Panc1 (cell line): Measurements from ENCODE around the gene NUP153. TPM values are rescaled to one million over a fixed set of nuclear protein-coding genes. Genes with fewer than 3 reads are reported as not detected.

Source experiments
- ATAC-seq: fragments of 200-7000 bp; cut with Tn5 transposase; 2 replicates; pipeline ENCODE4 v1.9.1; 2020; ENCODE audit warnings: mild to moderate bottlenecking, moderate library complexity
- BruUV-seq: library from RNA; stranded (reverse); fragments of 400-500 nt; replicated peaks from 2 replicates; lab custom pipeline; 2021; lab: Mats Ljungman, UMichigan
- CTCF ChIA-PET: fragments of 300-600 bp; sonication (Branson Sonifier 250); formaldehyde crosslinking; loops from one replicate; lab custom pipeline; 2022; ENCODE audit warnings: antibody characterized with exemption; lab: Charles Lee
- POLR2A ChIA-PET: fragments of 300-600 bp; sonication (Branson Sonifier 250); formaldehyde crosslinking; loops from one replicate; lab custom pipeline; 2022; ENCODE audit warnings: antibody characterized with exemption; lab: Charles Lee
- DNase-seq: peaks from one replicate; pipeline ENCODE4 v3.0.0-alpha.2; 2010; ENCODE audit warnings: low read depth, low spot score
- H3K27ac ChIP-seq: 2 replicates; pipeline ENCODE4 v1.5.1; 2011; ENCODE audit warnings: mild to moderate bottlenecking, low read length, inconsistent platforms
- H3K27me3 ChIP-seq: fragments of 200-500 bp; sonication (Bioruptor generic); 2 replicates; pipeline ENCODE4 v1.6.0; 2014; ENCODE audit warnings: low read length, inconsistent platforms; ENCODE audit not compliant: control insufficient read depth, insufficient read depth
- H3K36me3 ChIP-seq: fragments of 200-500 bp; sonication (Bioruptor generic); 2 replicates; pipeline ENCODE4 v1.5.1; 2014; ENCODE audit warnings: inconsistent platforms, mild to moderate bottlenecking, low read length, moderate library complexity; ENCODE audit not compliant: control insufficient read depth, insufficient read depth
- H3K4me1 ChIP-seq: 2 replicates; pipeline ENCODE4 v1.5.1; 2011; ENCODE audit warnings: inconsistent platforms, mild to moderate bottlenecking, low read length, moderate library complexity; ENCODE audit not compliant: control insufficient read depth, insufficient read depth
- H3K4me3 ChIP-seq, 2 experiments: 2 replicates each; pipeline ENCODE4 v1.5.1; 2011 to 2012; ENCODE audit warnings: low read depth in 2 of 2, low read length in 2 of 2, mild to moderate bottlenecking in 2 of 2, inconsistent platforms in 1 of 2, moderate library complexity in 1 of 2
- H3K9me3 ChIP-seq: fragments of 200-500 bp; sonication (Bioruptor generic); 2 replicates; pipeline ENCODE4 v1.5.1; 2014; ENCODE audit warnings: low read depth, mild to moderate bottlenecking, inconsistent platforms, low read length, moderate library complexity; ENCODE audit not compliant: control insufficient read depth, insufficient read depth
- POLR2AphosphoS5 ChIP-seq: IDR thresholded peaks from 2 replicates; pipeline ENCODE4 v1.6.1; 2012; ENCODE audit warnings: mild to moderate bottlenecking, low read depth, low read length, moderate library complexity
- REST ChIP-seq, 2 experiments: IDR thresholded peaks; 2 replicates each; pipeline ENCODE4 v1.6.1; 2011 to 2012; ENCODE audit warnings: low read depth in 2 of 2, control low read depth in 1 of 2, low read length in 1 of 2, mild to moderate bottlenecking in 1 of 2, moderate library complexity in 1 of 2; ENCODE audit not compliant: insufficient read depth in 1 of 2
- SIN3A ChIP-seq: IDR thresholded peaks from 2 replicates; pipeline ENCODE4 v1.6.1; 2012; ENCODE audit warnings: low read depth, mild to moderate bottlenecking, low read length, moderate library complexity, borderline replicate concordance; ENCODE audit not compliant: insufficient read depth
- TCF7L2 ChIP-seq: IDR thresholded peaks from 2 replicates; pipeline ENCODE4 v1.6.1; 2011; ENCODE audit warnings: mild to moderate bottlenecking, low read depth, low read length, inconsistent platforms
- in situ Hi-C: cut with HindIII; loops from 2 replicates; pipeline ENCODE4 v1.10.0; 2016; ENCODE audit warnings: low sequenced_read_pairs, low pct_unique_long_range_greater_than_20kb
- intact Hi-C: fragments of 100-400 bp; cut with micrococcal nuclease; formaldehyde crosslinking; loops from one replicate; pipeline ENCODE4 v1.10.0; 2022; ENCODE audit not compliant: unreplicated experiment
- total RNA-seq: library from RNA; stranded (reverse); gene quantifications from one replicate; pipeline ENCODE4 v1.2.1, GENCODE V29; 2021; ENCODE audit not compliant: unreplicated experiment
- TF ChIP-seq, protein P1 (sequence below): fragments of 450-650 bp; IDR thresholded peaks from 2 replicates; pipeline ENCODE4 v1.5.1; 2017; ENCODE audit warnings: mild to moderate bottlenecking

The NUP153 gene
- total RNA-seq, 1 experiment from 2014 or later: 62.0 TPM

DNA sequence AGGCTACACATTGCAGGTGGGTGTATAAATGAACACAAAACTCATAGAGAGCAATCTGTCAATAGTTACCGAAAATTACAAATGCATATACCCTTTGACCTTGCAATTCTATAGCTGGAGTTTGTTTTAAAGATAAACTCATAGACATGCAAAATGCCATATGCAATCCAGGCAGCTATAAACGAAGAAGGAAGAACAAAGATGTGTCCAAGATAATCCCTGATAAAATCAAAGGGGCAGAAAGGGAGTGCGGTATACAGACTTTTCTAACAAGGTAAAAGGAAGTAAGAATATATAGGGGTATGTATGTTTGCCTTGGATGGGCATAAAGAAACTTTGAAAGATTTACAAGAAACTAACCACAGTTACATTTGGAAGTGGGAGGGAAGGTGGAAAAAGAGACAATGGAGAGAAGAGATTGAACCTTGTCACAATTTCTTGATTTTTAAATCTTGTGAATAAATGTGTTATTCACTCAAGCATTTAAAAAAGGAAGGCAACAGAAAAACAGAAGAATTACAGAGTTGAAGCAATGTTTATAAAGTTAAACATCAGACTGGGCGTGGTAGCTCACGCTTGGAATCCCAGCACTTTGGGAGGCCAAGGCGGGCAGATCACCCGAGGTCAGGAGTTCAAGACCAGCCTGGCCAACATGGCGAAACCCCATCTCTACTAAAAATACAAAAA lies 76.8 kb downstream of the NUP153 start:
- H3K9me3 ChIP-seq: no peaks in the 10 kb centered on the region
- CTCF ChIA-PET: no interaction called here
- H3K36me3 ChIP-seq: peaks cover 47% of the 10 kb centered on the region
- in situ Hi-C loops: no loop called here
- no peak overlapping the region for H3K4me3 ChIP-seq
- no peak for ATAC-seq
- no TSS peak for BruUV-seq
- no peak overlapping the region for H3K27ac ChIP-seq
- POLR2A ChIA-PET: no interaction called here
- H3K27me3 ChIP-seq: no peaks in the 10 kb centered on the region
- no peak for DNase-seq
- intact Hi-C loops: no loop called here
- H3K4me1 ChIP-seq: no peaks in the 10 kb centered on the region
- TF ChIP-seq SIN3A: no peak
- TF ChIP-seq, protein P1, sequence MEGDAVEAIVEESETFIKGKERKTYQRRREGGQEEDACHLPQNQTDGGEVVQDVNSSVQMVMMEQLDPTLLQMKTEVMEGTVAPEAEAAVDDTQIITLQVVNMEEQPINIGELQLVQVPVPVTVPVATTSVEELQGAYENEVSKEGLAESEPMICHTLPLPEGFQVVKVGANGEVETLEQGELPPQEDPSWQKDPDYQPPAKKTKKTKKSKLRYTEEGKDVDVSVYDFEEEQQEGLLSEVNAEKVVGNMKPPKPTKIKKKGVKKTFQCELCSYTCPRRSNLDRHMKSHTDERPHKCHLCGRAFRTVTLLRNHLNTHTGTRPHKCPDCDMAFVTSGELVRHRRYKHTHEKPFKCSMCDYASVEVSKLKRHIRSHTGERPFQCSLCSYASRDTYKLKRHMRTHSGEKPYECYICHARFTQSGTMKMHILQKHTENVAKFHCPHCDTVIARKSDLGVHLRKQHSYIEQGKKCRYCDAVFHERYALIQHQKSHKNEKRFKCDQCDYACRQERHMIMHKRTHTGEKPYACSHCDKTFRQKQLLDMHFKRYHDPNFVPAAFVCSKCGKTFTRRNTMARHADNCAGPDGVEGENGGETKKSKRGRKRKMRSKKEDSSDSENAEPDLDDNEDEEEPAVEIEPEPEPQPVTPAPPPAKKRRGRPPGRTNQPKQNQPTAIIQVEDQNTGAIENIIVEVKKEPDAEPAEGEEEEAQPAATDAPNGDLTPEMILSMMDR: no peak
- no peak for TF ChIP-seq POLR2AphosphoS5
- TF ChIP-seq REST (IDR thresholded peaks at IDR 0.05; ENCODE audit: insufficient read depth in 1 of 2, low read depth in 2 of 2, low read length in 1 of 2): no peak
- no peak for TF ChIP-seq TCF7L2

DNA sequence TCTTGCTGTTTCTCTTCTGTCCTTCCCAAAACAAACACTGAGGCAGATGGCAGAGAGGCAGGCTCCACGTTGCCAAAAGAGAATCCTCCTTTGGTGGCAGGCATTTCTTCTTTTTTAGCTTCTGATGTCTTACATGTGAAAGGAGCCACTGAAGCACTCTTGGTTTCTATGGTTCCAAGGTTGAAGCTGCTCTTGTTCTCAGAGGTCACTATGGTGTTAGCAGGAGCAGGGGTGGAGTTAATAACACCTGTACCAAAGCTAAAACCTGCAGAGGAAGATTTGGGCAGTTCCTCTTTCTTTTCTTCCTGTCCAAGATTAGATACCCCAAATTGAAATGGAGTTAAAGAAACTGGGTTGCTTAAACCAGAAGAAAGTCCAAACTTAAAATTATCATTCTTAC lies 77.9 kb downstream of the NUP153 start:
- Histone ChIP-seq H3K27me3 (no peaks in the 10 kb centered on the region), H3K36me3 (peaks cover 57% of the 10 kb centered on the region), H3K9me3 (no peaks in the 10 kb centered on the region), H3K27ac (no peak overlapping the region), H3K4me3 (no peak overlapping the region), H3K4me1 (no peaks in the 10 kb centered on the region)
- POLR2A ChIA-PET: interaction anchor here (0.6 kb wide), 1 partner anchor 186 kb away, joined by 3 read pairs; no protein-coding TSS in a partner anchor
- DNase-seq (no peak), ATAC-seq (no peak)
- intact Hi-C loops: no loop called here
- CTCF ChIA-PET: no interaction called here
- no TSS peak for BruUV-seq
- in situ Hi-C loops: no loop called here
- TF ChIP-seq POLR2AphosphoS5 (no peak), TCF7L2 (no peak), SIN3A (no peak), REST (IDR thresholded peaks at IDR 0.05; ENCODE audit: insufficient read depth in 1 of 2, low read depth in 2 of 2, low read length in 1 of 2) (no peak)
- TF ChIP-seq, protein P1: no peak
